SK-N-MC (cell line): ENCODE measurements around the gene CAPN15.

Experiments used
- EZH2 ChIP-seq: fragments of 200-600 bp; sonication (generic); IDR thresholded peaks from one replicate; pipeline ENCODE4 v1.6.1; 2017; ENCODE audit warnings: antibody characterized with exemption
- FOXP2 ChIP-seq: optimal IDR thresholded peaks from 2 replicates; pipeline ENCODE3; 2011; ENCODE audit warnings: mild to moderate bottlenecking, moderate library complexity; ENCODE audit not compliant: insufficient read depth; ENCODE audit errors: extremely low read length, control extremely low read depth
- POLR2AphosphoS5 ChIP-seq: IDR thresholded peaks from 2 replicates; pipeline ENCODE4 v1.6.1; 2012; ENCODE audit warnings: mild to moderate bottlenecking, low read depth, low read length, borderline replicate concordance

DNA sequence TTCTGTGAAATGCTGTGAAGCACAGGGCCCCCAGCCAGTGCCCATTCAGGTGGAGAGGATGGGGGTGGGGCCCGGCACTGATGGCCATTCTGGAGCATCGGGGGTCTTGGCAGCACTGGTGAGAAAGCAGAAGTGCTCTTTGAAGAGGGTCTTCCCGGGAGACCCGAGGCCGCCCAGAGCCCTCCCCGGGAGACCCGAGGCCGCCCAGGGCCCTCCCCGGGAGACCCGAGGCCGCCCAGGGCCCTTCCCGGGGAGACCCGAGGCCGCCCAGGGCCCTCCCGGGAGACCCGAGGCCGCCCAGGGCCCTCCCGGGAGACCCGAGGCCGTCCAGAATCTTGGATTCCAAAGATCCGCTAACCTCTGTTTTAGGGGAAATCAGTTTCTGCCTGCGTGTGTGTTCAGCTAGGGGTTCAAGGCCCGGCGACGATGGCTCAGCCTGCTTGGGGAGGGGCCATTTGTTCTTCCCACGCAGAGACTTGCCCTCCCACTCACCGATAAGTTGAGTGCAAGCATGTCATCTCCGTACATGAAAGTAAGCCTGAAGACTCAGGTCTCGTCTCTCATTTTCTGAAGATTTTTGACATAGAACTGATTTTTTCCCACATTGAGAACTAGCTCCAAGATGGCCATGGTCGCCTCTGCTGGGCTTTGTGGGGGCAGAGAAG lies 35.2 kb upstream of the CAPN15 start:
- TF ChIP-seq POLR2AphosphoS5, result no peak
- no peak for TF ChIP-seq EZH2
- TF ChIP-seq FOXP2, result no peak
